ENCODE measurements around the gene HYPK. TPM values are rescaled to one million over a fixed set of nuclear protein-coding genes. Genes with fewer than 3 reads are reported as not detected.
A peak's percentile ranks its signal among the peaks of the same experiment; 100 is the strongest.

The HYPK gene
- total RNA-seq, 4 donors from 2014 or later: 13.0 to 38.0 (median 21.5) TPM

DNA sequence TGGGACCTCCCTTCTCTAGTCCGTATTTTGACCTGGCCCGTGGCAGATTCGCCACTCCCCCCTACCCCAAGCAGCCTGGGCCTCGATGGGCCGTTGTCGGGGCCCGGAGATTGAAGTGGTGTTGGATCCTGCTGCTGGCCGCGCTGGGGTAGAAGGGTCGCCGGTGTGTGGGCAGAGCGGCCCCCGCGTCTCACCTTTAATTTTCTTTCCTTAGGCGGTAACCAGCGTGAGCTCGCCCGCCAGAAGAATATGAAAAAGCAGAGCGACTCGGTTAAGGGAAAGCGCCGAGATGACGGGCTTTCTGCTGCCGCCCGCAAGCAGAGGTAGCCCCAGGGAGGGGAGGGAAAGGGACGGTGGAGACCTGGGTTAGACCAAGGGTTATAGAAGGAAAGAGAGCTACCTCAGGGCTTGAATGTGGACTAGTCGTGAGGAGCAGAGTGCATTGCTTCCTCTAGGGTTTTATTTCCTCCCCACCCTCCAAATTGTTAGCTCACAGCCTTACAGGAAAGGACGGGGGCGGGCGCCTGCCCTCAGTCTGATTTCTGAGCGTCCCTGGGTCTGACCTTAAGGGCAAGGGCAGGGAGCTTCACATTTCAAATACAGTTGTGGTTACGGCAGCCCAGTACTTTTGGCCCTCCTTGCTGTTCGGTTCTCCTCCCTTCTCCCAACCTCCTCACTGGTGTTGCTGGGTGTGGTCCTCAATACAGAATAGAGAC, 7.5 kb upstream of the HYPK start:
- peak in 1 of 2 donors; percentile 27 for TF ChIP-seq POLR2A (IDR thresholded peaks at IDR 0.05)
- TF ChIP-seq, protein P1, sequence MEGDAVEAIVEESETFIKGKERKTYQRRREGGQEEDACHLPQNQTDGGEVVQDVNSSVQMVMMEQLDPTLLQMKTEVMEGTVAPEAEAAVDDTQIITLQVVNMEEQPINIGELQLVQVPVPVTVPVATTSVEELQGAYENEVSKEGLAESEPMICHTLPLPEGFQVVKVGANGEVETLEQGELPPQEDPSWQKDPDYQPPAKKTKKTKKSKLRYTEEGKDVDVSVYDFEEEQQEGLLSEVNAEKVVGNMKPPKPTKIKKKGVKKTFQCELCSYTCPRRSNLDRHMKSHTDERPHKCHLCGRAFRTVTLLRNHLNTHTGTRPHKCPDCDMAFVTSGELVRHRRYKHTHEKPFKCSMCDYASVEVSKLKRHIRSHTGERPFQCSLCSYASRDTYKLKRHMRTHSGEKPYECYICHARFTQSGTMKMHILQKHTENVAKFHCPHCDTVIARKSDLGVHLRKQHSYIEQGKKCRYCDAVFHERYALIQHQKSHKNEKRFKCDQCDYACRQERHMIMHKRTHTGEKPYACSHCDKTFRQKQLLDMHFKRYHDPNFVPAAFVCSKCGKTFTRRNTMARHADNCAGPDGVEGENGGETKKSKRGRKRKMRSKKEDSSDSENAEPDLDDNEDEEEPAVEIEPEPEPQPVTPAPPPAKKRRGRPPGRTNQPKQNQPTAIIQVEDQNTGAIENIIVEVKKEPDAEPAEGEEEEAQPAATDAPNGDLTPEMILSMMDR (IDR thresholded peaks at IDR 0.05): peak in 3 of 6 experiments; percentile 13 to 26 (median 22)
- DNase-seq: peak in 2 of 3 donors; percentile 59
- no peaks in the 10 kb centered on the region for H3K27me3 ChIP-seq
- H3K9me3 ChIP-seq: no peaks in the 10 kb centered on the region
- peaks cover 2 to 35% (median 7%) of the 10 kb centered on the region in 4 donors for H3K4me1 ChIP-seq
- H3K27ac ChIP-seq: peak overlapping the region; percentile 90 to 100 (median 94)
- peak overlapping the region; percentile 67 to 95 (median 86) for H3K4me3 ChIP-seq
- peaks cover 0 to 36% (median 0%) of the 10 kb centered on the region in 3 donors for H3K36me3 ChIP-seq

DNA sequence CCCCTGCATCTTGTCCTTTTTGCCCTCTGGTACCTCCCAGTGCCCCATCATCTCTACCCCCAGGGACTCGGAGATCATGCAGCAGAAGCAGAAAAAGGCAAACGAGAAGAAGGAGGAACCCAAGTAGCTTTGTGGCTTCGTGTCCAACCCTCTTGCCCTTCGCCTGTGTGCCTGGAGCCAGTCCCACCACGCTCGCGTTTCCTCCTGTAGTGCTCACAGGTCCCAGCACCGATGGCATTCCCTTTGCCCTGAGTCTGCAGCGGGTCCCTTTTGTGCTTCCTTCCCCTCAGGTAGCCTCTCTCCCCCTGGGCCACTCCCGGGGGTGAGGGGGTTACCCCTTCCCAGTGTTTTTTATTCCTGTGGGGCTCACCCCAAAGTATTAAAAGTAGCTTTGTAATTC, 6.8 kb upstream of the HYPK start:
- no peak for DNase-seq
- Histone ChIP-seq H3K36me3 (peaks cover 0 to 36% (median 0%) of the 10 kb centered on the region in 3 donors), H3K9me3 (no peaks in the 10 kb centered on the region), H3K27ac (peak overlapping the region; percentile 90 to 100 (median 94)), H3K27me3 (no peaks in the 10 kb centered on the region), H3K4me3 (peak overlapping the region in 2 of 4 donors; percentile 67 to 95), H3K4me1 (peaks cover 2 to 42% (median 7%) of the 10 kb centered on the region in 4 donors)
- TF ChIP-seq POLR2A (IDR thresholded peaks at IDR 0.05): no peak
- TF ChIP-seq, protein P1 (IDR thresholded peaks at IDR 0.05): no peak

DNA sequence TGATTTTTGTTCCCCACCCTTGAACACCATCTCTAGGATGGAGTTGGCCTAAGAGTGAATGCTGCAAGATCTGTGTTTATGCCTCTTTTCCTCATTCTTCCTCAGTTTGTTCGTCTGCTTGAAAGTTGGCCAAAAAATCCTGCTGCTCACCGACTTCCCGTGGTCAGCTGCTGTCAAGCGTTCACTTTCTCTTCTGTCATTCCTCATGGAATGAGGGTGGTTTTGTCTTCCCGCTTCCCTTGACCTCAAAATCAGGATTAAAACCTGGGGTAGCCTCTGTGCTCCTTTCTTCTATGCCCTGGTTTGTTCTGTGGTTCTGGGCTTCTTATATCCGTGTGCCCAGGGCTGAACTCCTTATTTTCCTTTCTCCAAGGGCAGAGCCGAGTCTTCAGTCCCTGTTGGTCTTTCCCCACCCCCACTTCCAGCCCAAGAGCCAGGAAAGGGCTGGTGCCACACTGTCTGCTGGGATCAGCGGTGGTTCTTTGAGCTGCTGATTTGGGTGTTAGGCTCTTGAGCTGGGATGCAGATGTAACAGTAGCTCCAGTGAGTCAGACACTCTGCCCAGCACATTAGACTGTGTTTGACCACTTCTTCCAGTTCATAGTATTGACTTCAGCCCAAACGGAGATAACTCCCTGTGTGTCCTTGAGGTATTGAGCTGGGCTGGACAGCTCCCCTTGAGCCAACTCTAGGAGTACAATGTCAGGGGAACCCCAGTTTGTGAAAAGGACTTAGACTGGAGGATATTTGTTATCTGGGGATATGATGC, 5.9 kb upstream of the HYPK start:
- TF ChIP-seq, protein P1 (IDR thresholded peaks at IDR 0.05): no peak
- no peak for TF ChIP-seq POLR2A (IDR thresholded peaks at IDR 0.05)
- Histone ChIP-seq H3K27me3 (no peaks in the 10 kb centered on the region), H3K4me1 (peaks cover 2 to 50% (median 7%) of the 10 kb centered on the region in 4 donors), H3K27ac (peak overlapping the region in 2 of 4 donors; percentile 8 to 100), H3K9me3 (no peaks in the 10 kb centered on the region), H3K4me3 (no peak overlapping the region), H3K36me3 (peaks cover 0 to 42% (median 0%) of the 10 kb centered on the region in 3 donors)
- DNase-seq: no peak

DNA sequence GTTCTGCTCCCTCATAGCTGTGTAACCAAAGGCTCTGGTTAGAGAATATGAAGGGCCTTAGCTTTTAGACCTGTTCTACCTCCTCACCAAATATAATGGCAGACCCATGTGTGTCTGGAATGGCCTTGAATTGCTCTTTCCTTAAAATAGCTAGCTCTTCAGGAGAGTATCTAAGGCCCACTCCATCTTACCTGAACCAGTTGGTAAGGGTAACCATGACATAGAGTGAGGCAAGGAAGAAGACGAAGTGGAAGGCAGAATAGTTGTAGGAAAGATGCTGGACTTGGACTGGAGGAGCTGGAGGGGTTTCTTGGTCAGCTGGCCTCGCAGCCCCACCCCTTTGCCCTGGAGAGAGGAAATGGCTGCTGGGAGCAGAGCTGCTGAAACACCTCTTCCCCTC, 5.2 kb upstream of the HYPK start:
- peaks cover 0 to 46% (median 0%) of the 10 kb centered on the region in 3 donors for H3K36me3 ChIP-seq
- H3K4me1 ChIP-seq: peaks cover 2 to 58% (median 7%) of the 10 kb centered on the region in 4 donors

DNA sequence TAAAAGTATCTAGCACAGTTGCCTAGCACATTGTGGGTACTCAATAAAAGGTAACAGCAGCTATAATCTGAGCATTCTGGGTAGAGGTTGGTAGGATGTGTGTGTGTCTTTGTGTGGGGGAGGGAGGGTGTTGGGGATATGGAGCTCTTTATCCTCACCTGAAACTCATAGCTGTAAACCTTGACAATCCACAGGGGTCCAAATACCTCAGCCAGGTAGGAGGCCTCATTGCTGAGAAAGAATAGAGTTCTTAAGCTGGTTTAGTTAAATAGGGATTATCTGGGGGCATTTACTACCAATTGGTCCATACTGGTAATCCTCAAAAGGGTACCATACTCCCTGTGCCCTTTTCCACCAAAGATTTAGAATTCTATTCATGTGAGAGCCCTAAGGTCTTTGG, 4.4 kb upstream of the HYPK start:
- H3K36me3 ChIP-seq: peaks cover 0 to 46% (median 0%) of the 10 kb centered on the region in 3 donors

More for the DNA sequence above, 5.2 kb upstream of the HYPK start:
- peak overlapping the region in 1 of 4 donors; percentile 8 for H3K27ac ChIP-seq
- no peaks in the 10 kb centered on the region for H3K9me3 ChIP-seq
- H3K4me3 ChIP-seq: no peak overlapping the region
- H3K27me3 ChIP-seq: no peaks in the 10 kb centered on the region
- DNase-seq: no peak
- TF ChIP-seq, protein P1 (IDR thresholded peaks at IDR 0.05): no peak
- TF ChIP-seq POLR2A (IDR thresholded peaks at IDR 0.05): no peak

More for the DNA sequence above, 4.4 kb upstream of the HYPK start:
- DNase-seq: no peak
- Histone ChIP-seq H3K27me3 (no peaks in the 10 kb centered on the region), H3K4me1 (peaks cover 5 to 58% (median 7%) of the 10 kb centered on the region in 4 donors), H3K27ac (no peak overlapping the region), H3K9me3 (no peaks in the 10 kb centered on the region), H3K4me3 (no peak overlapping the region)
- no peak for TF ChIP-seq POLR2A (IDR thresholded peaks at IDR 0.05)
- TF ChIP-seq, protein P1 (IDR thresholded peaks at IDR 0.05): no peak

Measured in Peyer's patch (tissue), 4 donors.